CD4-positive, alpha-beta T cell (primary cell): Measurements from ENCODE around the gene HEPN1. TPM values are rescaled to one million over a fixed set of nuclear protein-coding genes. Genes with fewer than 3 reads are reported as not detected.

Experiments
- ATAC-seq: fragments of 200-7000 bp; cut with Tn5 transposase; one replicate; pipeline ENCODE4 v1.10.0; 2022; ENCODE audit warnings: mild to moderate bottlenecking; ENCODE audit not compliant: poor library complexity
- CTCF ChIA-PET: fragments of 350-600 bp; sonication (Branson Sonifier 250); formaldehyde crosslinking; loops from one replicate; lab custom pipeline; 2021; ENCODE audit warnings: antibody characterized with exemption, inconsistent platforms; lab: Charles Lee
- POLR2A ChIA-PET: fragments of 350-600 bp; sonication (Branson Sonifier 250); formaldehyde crosslinking; loops from one replicate; lab custom pipeline; 2021; ENCODE audit warnings: antibody characterized with exemption, inconsistent platforms; lab: Charles Lee
- DNase-seq, 14 experiments: peaks; one replicate each; pipeline ENCODE4 v3.0.0-alpha.2; 2013 to 2020; ENCODE audit warnings: mixed read lengths in 2 of 14
- H3K27ac ChIP-seq, 2 donors: one replicate each; pipeline versions ENCODE4 v1.5.1 to v1.7.0; 2013; ENCODE audit warnings: low read length in 2 of 2, low read depth in 1 of 2, mild to moderate bottlenecking in 1 of 2
- H3K27me3 ChIP-seq, 2 experiments: 1 replicate in 1 of 2; 2 replicates in 1 of 2; pipeline versions ENCODE4 v1.6.1 to v1.7.0; 2013; ENCODE audit warnings: low read length in 2 of 2, control low read depth in 1 of 2, mild to moderate bottlenecking in 1 of 2, moderate library complexity in 1 of 2; ENCODE audit not compliant: insufficient read depth in 2 of 2, control insufficient read depth in 1 of 2
- H3K36me3 ChIP-seq: one replicate; pipeline ENCODE4 v1.6.1; 2013; ENCODE audit warnings: low read length, control low read depth; ENCODE audit not compliant: insufficient read depth
- H3K4me1 ChIP-seq: one replicate; pipeline ENCODE4 v1.6.1; 2013; ENCODE audit warnings: low read length, control low read depth; ENCODE audit not compliant: insufficient read depth
- H3K4me3 ChIP-seq: one replicate; pipeline ENCODE4 v1.5.1; 2013; ENCODE audit warnings: mild to moderate bottlenecking, low read length, moderate library complexity
- H3K9me3 ChIP-seq, 2 experiments: 1 replicate in 1 of 2; 2 replicates in 1 of 2; pipeline versions ENCODE4 v1.6.1 to v1.7.0; 2013; ENCODE audit warnings: low read length in 2 of 2, mild to moderate bottlenecking in 2 of 2, control low read depth in 1 of 2, moderate library complexity in 1 of 2; ENCODE audit not compliant: control insufficient read depth in 1 of 2, insufficient read depth in 1 of 2
- H3K27ac Mint-ChIP-seq: one replicate; pipeline ENCODE4 v1.8.0; 2020; ENCODE audit warnings: mixed read lengths
- H3K27me3 Mint-ChIP-seq: one replicate; pipeline ENCODE4 v1.8.0; 2021; ENCODE audit warnings: mixed read lengths
- H3K36me3 Mint-ChIP-seq: one replicate; pipeline ENCODE4 v1.8.0; 2021; ENCODE audit warnings: low read depth, mixed read lengths
- H3K4me1 Mint-ChIP-seq: one replicate; pipeline ENCODE4 v1.8.0; 2021; ENCODE audit warnings: low read depth, mixed read lengths
- H3K4me3 Mint-ChIP-seq: one replicate; pipeline ENCODE4 v1.8.0; 2020; ENCODE audit warnings: mild to moderate bottlenecking, mixed read lengths
- H3K9me3 Mint-ChIP-seq: one replicate; pipeline ENCODE4 v1.8.0; 2020; ENCODE audit warnings: mixed read lengths
- intact Hi-C, 2 experiments: fragments of 100-400 bp; cut with DNase I in 1 of 2; cut with micrococcal nuclease in 1 of 2; formaldehyde crosslinking; loops; one replicate each; pipeline versions ENCODE4 v1.15.1 to v1.9.0; 2023 to 2025; cut with DNase I, micrococcal nuclease
- total RNA-seq, 174 experiments: library from RNA in 2 of 174; stranded (reverse) in 2 of 174; gene quantifications; one replicate each; pipeline ENCODE4 v1.2.3 and lab custom pipeline; 2021 to 2026
- TF ChIP-seq, protein P1 (sequence below): fragments of 200-600 bp; IDR thresholded peaks from one replicate; pipeline ENCODE4 v1.8.0; 2022; ENCODE audit warnings: antibody characterized with exemption, mild to moderate bottlenecking

The HEPN1 gene
- total RNA-seq, 2 experiments from 2014 or later: not detected

DNA sequence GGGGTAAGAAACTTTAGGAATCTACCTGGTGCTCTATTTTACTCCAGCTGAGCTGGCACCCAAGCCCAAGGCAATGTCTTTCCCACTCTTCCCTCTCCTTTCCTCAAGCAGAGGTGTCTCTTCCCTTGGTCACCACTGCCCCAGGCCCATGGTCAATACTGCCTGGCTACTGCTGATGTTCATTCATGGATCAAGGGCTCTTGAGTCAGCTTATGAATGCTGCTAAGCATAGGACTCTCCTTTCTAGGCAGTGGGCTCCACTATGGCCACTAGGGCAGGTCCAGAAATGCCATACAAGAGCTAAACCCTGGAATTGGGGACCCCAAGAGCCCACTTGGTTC is 2.7 kb upstream of the HEPN1 start:
- intact Hi-C loops: loop anchor here in 1 of 2 experiments (5.0 kb wide), 1 partner anchor 226 kb away; no protein-coding TSS in a partner anchor
- no peaks in the 10 kb centered on the region for H3K36me3 ChIP-seq
- Mint-ChIP-seq H3K27me3 (peaks cover 5% of the 10 kb centered on the region), H3K4me3 (no peak overlapping the region), H3K27ac (no peak overlapping the region), H3K9me3 (peaks cover 3% of the 10 kb centered on the region), H3K4me1 (peaks cover 4% of the 10 kb centered on the region), H3K36me3 (no peaks in the 10 kb centered on the region)
- POLR2A ChIA-PET: no interaction called here
- DNase-seq (no peak), ATAC-seq (no peak)
- no peak overlapping the region for H3K27ac ChIP-seq
- CTCF ChIA-PET: no interaction called here
- TF ChIP-seq, protein P1, sequence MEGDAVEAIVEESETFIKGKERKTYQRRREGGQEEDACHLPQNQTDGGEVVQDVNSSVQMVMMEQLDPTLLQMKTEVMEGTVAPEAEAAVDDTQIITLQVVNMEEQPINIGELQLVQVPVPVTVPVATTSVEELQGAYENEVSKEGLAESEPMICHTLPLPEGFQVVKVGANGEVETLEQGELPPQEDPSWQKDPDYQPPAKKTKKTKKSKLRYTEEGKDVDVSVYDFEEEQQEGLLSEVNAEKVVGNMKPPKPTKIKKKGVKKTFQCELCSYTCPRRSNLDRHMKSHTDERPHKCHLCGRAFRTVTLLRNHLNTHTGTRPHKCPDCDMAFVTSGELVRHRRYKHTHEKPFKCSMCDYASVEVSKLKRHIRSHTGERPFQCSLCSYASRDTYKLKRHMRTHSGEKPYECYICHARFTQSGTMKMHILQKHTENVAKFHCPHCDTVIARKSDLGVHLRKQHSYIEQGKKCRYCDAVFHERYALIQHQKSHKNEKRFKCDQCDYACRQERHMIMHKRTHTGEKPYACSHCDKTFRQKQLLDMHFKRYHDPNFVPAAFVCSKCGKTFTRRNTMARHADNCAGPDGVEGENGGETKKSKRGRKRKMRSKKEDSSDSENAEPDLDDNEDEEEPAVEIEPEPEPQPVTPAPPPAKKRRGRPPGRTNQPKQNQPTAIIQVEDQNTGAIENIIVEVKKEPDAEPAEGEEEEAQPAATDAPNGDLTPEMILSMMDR: no peak
- H3K4me3 ChIP-seq: no peak overlapping the region
- peaks cover 0 to 4% of the 10 kb centered on the region in 2 experiments for H3K9me3 ChIP-seq
- no peaks in the 10 kb centered on the region for H3K27me3 ChIP-seq
- peaks cover 11% of the 10 kb centered on the region for H3K4me1 ChIP-seq

DNA sequence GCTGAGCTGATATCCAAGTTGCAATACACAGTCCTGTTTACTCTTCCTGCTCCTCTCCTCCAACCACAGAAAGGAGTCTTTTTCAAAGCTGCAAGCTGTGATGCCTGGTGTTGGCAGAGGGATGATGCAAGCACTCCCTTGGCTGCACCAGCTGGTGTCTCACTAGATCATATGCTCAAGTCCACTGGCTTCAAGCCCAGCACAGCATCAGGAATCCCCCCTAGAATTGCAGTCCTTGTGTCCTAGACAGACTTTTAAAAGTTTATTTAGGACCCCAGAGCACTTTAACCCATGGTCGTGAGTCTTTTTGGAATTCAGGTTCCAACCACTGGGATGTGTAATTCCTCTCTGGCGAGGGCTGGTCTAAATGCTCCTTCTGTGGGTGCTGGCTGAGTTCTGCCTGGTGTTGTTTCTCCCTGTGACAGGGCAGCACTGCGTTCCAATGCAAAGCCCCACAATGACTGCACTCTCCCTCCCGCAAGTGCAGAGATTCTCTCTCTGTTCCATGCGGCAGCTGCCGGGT is 1.9 kb upstream of the HEPN1 start:
- no peak for DNase-seq
- POLR2A ChIA-PET: no interaction called here
- CTCF ChIA-PET: no interaction called here
- H3K27ac ChIP-seq: no peak overlapping the region
- no peaks in the 10 kb centered on the region for H3K9me3 Mint-ChIP-seq
- no peaks in the 10 kb centered on the region for H3K27me3 Mint-ChIP-seq
- H3K4me3 Mint-ChIP-seq: no peak overlapping the region
- intact Hi-C loops: loop anchor here in 1 of 2 experiments (5.0 kb wide), 1 partner anchor 225 kb away; no protein-coding TSS in a partner anchor
- no peak overlapping the region for H3K4me3 ChIP-seq
- no peaks in the 10 kb centered on the region for H3K36me3 ChIP-seq
- H3K4me1 Mint-ChIP-seq: peaks cover 12% of the 10 kb centered on the region
- H3K27ac Mint-ChIP-seq: no peak overlapping the region
- H3K36me3 Mint-ChIP-seq: no peaks in the 10 kb centered on the region
- peaks cover 0 to 2% of the 10 kb centered on the region in 2 experiments for H3K9me3 ChIP-seq
- H3K27me3 ChIP-seq: no peaks in the 10 kb centered on the region
- TF ChIP-seq, protein P1: no peak
- H3K4me1 ChIP-seq: peaks cover 14% of the 10 kb centered on the region
- ATAC-seq: no peak

DNA sequence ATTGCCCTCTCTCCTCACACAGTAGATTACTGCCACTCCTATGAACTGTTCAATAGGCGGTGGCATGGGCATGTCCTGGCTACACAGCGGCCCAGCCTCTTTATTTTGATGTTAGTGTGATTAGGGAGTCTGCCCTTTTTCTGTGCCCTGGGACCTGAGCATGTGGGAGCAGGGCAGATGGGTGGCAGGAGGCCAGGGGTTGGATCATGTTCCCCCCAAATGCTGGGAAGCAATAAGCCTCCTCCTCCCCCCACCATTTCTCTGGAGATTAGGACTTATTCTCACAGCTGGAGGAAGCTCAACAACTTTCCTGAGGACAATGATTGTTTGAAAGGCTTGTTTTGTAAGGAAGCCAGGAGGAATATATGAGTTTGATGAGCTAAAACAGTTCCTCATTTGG is 848 bp downstream of the HEPN1 start:
- TF ChIP-seq, protein P1: no peak
- ChIA-PET POLR2A (interaction anchor here (1.2 to 3.9 kb wide), 4 partner anchors 31 to 192 kb away, joined by 3 to 21 read pairs (median 7); partner anchors contain the start of genes CCDC15 and TMEM218), CTCF (interaction anchor here (1.0 to 1.1 kb wide), 2 partner anchors 53 to 673 kb away, joined by 3 to 4 read pairs; partner anchors contain the start of gene STT3A)
- H3K9me3 ChIP-seq: no peaks in the 10 kb centered on the region
- no peak for DNase-seq
- Mint-ChIP-seq H3K27ac (no peak overlapping the region), H3K4me3 (peak overlapping the region; percentile 35), H3K4me1 (peaks cover 38% of the 10 kb centered on the region), H3K27me3 (no peaks in the 10 kb centered on the region), H3K36me3 (no peaks in the 10 kb centered on the region), H3K9me3 (no peaks in the 10 kb centered on the region)
- H3K4me1 ChIP-seq: peaks cover 27% of the 10 kb centered on the region
- intact Hi-C loops: loop anchor here (2.0 to 5.0 kb wide), 4 partner anchors 31 to 222 kb away; no protein-coding TSS in a partner anchor
- ATAC-seq: no peak
- no peak overlapping the region for H3K27ac ChIP-seq
- H3K4me3 ChIP-seq: no peak overlapping the region
- H3K36me3 ChIP-seq: no peaks in the 10 kb centered on the region
- no peaks in the 10 kb centered on the region for H3K27me3 ChIP-seq
